ENCODE results near the gene UMOD. TPM values are rescaled to one million over a fixed set of nuclear protein-coding genes. Genes with fewer than 3 reads are reported as not detected.

Gene UMOD
- polyA plus RNA-seq, 3 donors: not detected

DNA sequence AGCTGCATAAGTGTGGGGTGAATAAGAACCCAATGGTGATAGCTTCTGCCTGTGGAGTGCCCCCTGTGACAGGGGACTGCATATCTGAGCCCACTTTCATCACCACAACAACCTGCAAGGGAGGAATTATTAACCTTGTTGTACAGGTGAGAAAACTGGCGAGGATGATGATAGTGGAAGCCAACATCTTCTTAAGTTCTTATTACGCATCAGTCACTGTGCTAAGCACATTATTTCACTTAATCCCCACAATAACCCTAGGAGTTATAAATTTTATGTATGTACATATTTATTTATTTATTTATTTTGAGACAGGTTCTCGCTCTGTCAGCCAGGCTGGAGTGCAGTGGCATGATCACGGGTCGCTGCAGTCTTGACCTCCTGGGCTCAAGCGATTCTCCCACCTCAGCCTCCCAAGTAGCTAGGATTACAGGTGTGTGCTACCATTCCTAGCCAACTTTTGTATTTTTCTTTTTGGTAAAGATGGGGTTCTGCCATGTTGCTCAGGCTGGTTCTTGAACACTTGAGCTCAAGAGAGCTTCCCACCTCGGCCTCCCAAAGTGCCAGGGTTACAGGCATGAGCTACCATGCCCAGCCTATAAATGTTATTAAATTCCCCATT, 44.4 kb upstream of the UMOD start:
- no peaks in the 10 kb centered on the region for H3K4me1 ChIP-seq (ENCODE audit: control insufficient read depth in 1 of 2, insufficient read depth in 2 of 2, low read length in 2 of 2)
- Mint-ChIP-seq H3K27me3 (ENCODE audit: low read depth in 3 of 3) (peaks cover 0 to 5% (median 3%) of the 10 kb centered on the region in 3 donors), H3K36me3 (no peaks in the 10 kb centered on the region), H3K4me1 (no peaks in the 10 kb centered on the region), H3K4me3 (no peak overlapping the region), H3K27ac (no peak overlapping the region), H3K9me3 (no peaks in the 10 kb centered on the region)
- no peak overlapping the region for H3K27ac ChIP-seq (ENCODE audit: low read depth in 1 of 2, low read length in 2 of 2)
- H3K4me2 ChIP-seq (replicated peaks; ENCODE audit: extremely low read depth, low read length, poor library complexity, severe bottlenecking): no peak overlapping the region
- no peak overlapping the region for H2AFZ ChIP-seq (ENCODE audit: insufficient read depth, low read depth, low read length, poor library complexity, severe bottlenecking)
- no peaks in the 10 kb centered on the region for H4K20me1 ChIP-seq (ENCODE audit: insufficient read depth, low read length)
- H3K79me2 ChIP-seq (ENCODE audit: insufficient read depth, low read length): no peaks in the 10 kb centered on the region
- H3K36me3 ChIP-seq (replicated peaks in 1 of 2; ENCODE audit: control insufficient read depth in 1 of 2, insufficient read depth in 2 of 2, low read length in 2 of 2): no peaks in the 10 kb centered on the region
- TF ChIP-seq, protein P1, sequence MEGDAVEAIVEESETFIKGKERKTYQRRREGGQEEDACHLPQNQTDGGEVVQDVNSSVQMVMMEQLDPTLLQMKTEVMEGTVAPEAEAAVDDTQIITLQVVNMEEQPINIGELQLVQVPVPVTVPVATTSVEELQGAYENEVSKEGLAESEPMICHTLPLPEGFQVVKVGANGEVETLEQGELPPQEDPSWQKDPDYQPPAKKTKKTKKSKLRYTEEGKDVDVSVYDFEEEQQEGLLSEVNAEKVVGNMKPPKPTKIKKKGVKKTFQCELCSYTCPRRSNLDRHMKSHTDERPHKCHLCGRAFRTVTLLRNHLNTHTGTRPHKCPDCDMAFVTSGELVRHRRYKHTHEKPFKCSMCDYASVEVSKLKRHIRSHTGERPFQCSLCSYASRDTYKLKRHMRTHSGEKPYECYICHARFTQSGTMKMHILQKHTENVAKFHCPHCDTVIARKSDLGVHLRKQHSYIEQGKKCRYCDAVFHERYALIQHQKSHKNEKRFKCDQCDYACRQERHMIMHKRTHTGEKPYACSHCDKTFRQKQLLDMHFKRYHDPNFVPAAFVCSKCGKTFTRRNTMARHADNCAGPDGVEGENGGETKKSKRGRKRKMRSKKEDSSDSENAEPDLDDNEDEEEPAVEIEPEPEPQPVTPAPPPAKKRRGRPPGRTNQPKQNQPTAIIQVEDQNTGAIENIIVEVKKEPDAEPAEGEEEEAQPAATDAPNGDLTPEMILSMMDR (IDR thresholded peaks at IDR 0.05): no peak
- no peak overlapping the region for H3K9ac ChIP-seq (ENCODE audit: insufficient read depth, low read length, poor library complexity, severe bottlenecking)
- WGBS (ENCODE audit: insufficient coverage): no CpG with 5 or more reads among the region's 7 CpGs
- no peaks in the 10 kb centered on the region for H3K9me3 ChIP-seq (replicated peaks in 1 of 2; ENCODE audit: control insufficient read depth in 1 of 2, insufficient read depth in 1 of 2, low read length in 2 of 2)
- H3K27me3 ChIP-seq (ENCODE audit: control insufficient read depth in 2 of 2, insufficient read depth in 2 of 2, low read length in 2 of 2): no peaks in the 10 kb centered on the region
- intact Hi-C loops (cut with micrococcal nuclease): no loop called here
- no peak overlapping the region for H3K4me3 ChIP-seq (replicated peaks in 1 of 3; ENCODE audit: low read depth in 2 of 3, low read length in 3 of 3)
- no peak for DNase-seq

DNA sequence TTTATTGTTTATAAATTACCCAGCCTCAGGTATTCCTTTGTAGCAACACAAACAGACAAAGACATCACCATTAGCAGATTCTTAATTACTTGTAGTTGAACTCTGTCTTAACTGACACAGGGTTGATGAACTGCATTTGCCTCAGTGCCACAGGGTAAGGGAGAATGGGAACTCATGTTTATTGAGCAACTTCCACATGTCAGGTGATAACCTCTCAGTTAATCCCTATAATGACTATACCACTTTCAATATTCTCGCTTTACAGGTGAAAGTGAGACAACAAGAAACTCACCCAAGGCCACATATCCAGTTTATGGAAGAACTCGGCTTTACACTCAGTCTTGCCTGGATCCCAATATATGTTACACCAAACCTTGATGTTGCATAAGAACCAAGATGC, 43.4 kb upstream of the UMOD start:
- no peaks in the 10 kb centered on the region for H3K9me3 ChIP-seq (replicated peaks in 1 of 2; ENCODE audit: control insufficient read depth in 1 of 2, insufficient read depth in 1 of 2, low read length in 2 of 2)
- Mint-ChIP-seq H3K9me3 (no peaks in the 10 kb centered on the region), H3K4me3 (no peak overlapping the region), H3K27me3 (ENCODE audit: low read depth in 3 of 3) (peaks cover 0 to 5% (median 3%) of the 10 kb centered on the region in 3 donors), H3K36me3 (no peaks in the 10 kb centered on the region), H3K27ac (no peak overlapping the region), H3K4me1 (no peaks in the 10 kb centered on the region)
- H3K36me3 ChIP-seq (replicated peaks in 1 of 2; ENCODE audit: control insufficient read depth in 1 of 2, insufficient read depth in 2 of 2, low read length in 2 of 2): no peaks in the 10 kb centered on the region
- H4K20me1 ChIP-seq (ENCODE audit: insufficient read depth, low read length): no peaks in the 10 kb centered on the region
- WGBS (ENCODE audit: insufficient coverage): 80% methylated on average over 1 of the region's 2 CpGs
- H3K27me3 ChIP-seq (ENCODE audit: control insufficient read depth in 2 of 2, insufficient read depth in 2 of 2, low read length in 2 of 2): no peaks in the 10 kb centered on the region
- intact Hi-C loops (cut with micrococcal nuclease): no loop called here
- TF ChIP-seq, protein P1 (IDR thresholded peaks at IDR 0.05): no peak
- no peak overlapping the region for H3K4me2 ChIP-seq (replicated peaks; ENCODE audit: extremely low read depth, low read length, poor library complexity, severe bottlenecking)
- H3K79me2 ChIP-seq (ENCODE audit: insufficient read depth, low read length): no peaks in the 10 kb centered on the region
- no peak overlapping the region for H3K4me3 ChIP-seq (replicated peaks in 1 of 3; ENCODE audit: low read depth in 2 of 3, low read length in 3 of 3)
- no peak overlapping the region for H3K27ac ChIP-seq (ENCODE audit: low read depth in 1 of 2, low read length in 2 of 2)
- H2AFZ ChIP-seq (ENCODE audit: insufficient read depth, low read depth, low read length, poor library complexity, severe bottlenecking): no peak overlapping the region
- no peaks in the 10 kb centered on the region for H3K4me1 ChIP-seq (ENCODE audit: control insufficient read depth in 1 of 2, insufficient read depth in 2 of 2, low read length in 2 of 2)
- H3K9ac ChIP-seq (ENCODE audit: insufficient read depth, low read length, poor library complexity, severe bottlenecking): no peak overlapping the region
- no peak for DNase-seq
